GM21786 (cell line): ENCODE measurements around the gene ALK.
"Not testable (repeated sequence)": the region's sequence is repeated elsewhere in the genome, so short reads cannot be mapped to it uniquely, and the experiment has no call there.

Experiments used
- ATAC-seq: cut with Tn5 transposase; IDR thresholded peaks from one replicate; pipeline ENCODE4 v1.9.1; 2021; ENCODE audit not compliant: unreplicated experiment

ALK gene

GRCh38 chr2:29262681-29263260 is 658.6 kb downstream of the ALK start:
- ATAC-seq: no peak

GRCh38 chr2:29261003-29261402 is 660.4 kb downstream of the ALK start:
- ATAC-seq: no peak

DNA sequence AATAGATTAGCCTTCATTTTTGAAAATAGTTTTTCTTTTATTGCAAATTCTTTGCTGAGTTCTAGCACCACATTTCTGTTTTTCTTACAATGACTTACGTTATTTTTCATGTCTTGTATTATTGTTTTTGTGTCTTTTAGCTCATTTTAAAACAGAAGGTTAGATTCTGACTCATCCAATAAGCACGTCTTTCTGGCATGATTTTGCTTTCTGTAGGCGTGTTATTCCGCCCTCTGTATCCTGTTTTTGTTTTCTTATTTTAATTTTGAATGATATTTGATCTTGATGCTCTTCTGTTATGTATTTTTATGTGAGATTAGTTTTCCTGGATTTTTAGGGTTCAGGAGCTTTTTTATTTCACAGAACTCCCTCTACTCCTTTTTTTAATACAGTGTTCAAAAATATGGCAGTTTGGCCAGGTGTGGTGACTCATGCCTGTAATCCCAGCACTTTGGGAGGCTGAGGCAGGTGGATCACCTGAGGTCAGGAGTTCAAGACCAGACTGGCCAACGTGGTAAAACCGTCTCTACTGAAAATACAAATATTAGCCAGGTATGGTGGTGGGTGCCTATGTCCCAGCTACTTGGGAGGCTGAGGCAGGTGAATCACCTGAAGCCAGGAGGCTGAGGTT is 661.1 kb downstream of the ALK start:
- ATAC-seq: no peak

GRCh38 chr2:29259221-29259620 is 662.2 kb downstream of the ALK start:
- ATAC-seq: no peak

- no peak for ATAC-seq
Observed at GRCh38 chr2:29255004-29255403, 666.4 kb downstream of the ALK start.

DNA sequence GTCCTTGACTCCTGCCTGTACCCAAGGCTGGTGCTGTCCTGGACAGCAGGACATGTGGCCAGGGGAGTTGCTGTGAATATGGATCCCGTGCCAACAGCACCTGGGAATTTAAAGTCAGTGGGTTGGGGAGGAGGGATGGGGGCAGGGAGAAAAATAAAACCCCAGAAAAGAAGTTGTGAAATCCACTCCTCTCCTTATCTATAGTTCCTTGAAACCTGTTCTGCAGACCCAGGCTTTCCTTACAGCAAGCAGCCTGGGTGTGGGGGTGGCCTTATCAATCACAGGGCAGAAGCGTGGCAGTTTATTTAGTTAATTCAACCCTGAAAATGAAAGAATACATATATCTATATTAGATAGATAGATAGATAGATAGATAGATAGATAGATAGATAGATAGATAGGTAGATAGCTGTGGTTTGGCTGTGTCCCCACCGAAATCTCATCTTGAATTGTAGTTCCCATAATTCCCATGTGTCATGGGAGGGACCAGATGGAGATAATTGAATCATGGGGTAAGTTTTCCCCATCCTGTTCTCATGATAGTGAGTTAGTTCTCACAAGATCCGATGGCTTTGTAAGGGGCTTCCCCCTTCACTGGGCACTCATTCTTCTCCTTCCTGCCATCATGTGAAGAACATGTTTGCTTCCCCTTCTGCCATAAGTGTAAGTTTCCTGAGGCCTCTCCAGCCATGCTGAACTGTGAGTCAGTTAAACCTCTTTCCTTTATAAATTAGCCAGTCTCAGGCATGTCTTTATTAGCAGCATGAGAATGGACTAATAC is 667.7 kb downstream of the ALK start:
- ATAC-seq: not testable (repeated sequence)

DNA sequence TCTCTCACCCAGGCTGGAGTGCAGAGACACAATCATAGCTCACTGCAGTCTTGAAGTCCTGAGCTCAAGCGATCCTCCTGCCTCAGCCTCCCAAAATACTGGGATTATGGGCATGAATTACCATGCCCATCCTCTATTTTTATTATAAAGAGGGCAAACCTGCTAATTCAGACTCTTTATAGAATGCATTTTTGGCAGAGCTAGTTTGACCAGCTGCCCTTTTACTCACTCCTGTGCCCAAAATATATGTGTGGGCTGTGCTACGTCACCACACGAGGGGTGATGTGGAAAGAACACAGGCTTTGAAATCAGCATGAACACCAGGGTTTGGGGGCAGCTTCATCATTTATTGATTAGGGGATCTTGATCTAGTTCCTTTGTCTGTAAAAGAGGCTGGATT is 668.4 kb downstream of the ALK start:
- no peak for ATAC-seq

DNA sequence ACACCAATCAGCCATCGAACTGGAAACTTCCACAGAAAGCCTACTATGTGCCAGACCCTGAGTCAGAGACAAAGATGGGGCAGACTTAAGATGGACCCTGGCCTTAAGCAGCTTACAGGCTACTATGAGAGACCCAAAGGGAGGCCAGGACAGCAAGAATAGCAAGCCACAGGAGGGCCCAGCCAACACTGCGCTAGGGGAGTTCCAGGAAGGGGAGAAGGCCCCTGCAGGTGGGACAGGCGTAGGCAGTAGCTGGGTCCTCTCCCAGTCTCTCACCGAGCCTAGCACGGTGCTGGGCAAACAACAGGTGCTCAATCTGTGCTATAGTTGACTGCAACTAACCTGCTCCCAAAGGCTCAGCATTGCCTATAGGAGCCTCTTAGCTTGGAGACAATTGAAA is 670.0 kb downstream of the ALK start:
- ATAC-seq: no peak

- no peak for ATAC-seq
Observed at GRCh38 chr2:29250977-29251376, 670.4 kb downstream of the ALK start.

GRCh38 chr2:29249666-29250253 is 671.6 kb downstream of the ALK start:
- no peak for ATAC-seq

- no peak for ATAC-seq
Observed at GRCh38 chr2:29247336-29247914, 674.0 kb downstream of the ALK start.

DNA sequence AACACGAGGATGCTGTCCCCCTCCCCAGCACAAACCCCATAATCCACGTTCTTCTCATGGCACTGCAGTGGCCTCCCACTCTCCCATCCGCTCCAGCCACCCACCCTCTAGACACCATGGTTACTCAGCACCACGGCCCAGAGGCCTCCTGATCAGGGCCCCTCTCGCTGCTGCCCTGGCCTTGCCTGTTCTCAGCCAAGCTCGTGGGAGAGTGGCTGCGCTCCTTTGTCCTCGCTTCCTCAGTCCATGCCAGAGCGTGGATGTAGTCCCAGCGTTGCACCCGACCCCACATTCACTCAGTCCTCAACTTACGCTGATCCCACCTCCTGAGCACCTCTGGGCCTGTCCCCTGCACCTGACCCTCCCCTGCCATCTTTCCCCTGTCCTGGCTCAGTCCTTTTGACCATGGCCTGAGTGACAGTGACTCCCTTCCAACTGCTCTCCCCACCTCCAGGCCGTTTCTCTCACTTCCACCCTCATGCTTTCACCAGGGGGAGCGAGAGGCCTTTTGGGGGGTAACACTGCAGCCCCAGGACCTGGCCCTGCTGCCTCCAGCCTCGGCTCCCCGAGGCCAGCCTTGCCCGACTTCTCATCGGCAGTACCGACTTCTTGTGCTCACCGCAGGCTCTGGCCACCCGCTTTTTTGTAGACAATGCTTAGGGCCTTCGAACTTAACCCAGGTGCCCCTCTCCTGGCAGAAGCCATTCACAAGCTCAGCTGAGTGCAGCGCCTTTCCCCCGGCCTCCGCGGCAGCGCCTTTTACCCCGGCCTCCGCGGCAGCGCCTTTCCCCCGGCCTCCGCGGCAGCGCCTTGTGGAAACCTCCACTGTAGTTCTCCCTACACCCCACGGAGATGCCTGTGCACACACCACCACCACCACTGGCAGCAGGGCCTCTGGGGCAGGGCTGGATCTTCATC is 674.7 kb downstream of the ALK start:
- no peak for ATAC-seq

DNA sequence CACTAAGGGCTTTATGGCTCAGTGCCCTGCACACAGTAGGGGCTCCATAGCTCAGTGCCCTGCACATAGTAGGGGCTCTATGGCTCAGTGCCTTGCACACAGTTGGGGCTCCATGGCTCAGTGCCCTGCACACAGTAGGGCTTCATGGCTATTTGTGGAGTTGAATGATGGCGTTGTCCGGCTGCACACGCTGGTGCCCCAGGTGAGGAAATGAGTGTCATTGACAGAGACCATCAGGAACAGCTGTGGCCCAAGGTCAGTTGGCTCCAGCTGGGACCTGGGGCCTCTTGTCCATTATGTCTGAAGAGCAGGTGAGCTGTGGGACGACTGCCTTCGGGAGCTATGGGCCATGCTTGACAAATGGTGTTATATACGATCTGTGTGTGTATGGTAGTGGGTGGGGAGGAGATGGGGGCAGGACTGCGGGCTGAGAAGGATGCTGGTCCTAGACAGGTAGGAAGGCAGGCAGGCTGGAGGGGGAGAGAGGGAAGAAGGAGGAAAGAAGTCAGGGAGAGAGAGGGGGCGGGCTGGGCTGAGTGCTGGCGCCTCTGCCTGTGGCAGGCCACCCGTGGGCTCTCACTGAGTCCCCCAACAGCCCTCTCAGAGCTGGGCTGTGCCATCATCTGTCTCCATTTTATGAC is 675.5 kb downstream of the ALK start:
- no peak for ATAC-seq

- not testable (repeated sequence) for ATAC-seq
Observed at GRCh38 chr2:29245035-29245741, 676.2 kb downstream of the ALK start.

GRCh38 chr2:29242621-29243375 is 678.6 kb downstream of the ALK start:
- no peak for ATAC-seq

DNA sequence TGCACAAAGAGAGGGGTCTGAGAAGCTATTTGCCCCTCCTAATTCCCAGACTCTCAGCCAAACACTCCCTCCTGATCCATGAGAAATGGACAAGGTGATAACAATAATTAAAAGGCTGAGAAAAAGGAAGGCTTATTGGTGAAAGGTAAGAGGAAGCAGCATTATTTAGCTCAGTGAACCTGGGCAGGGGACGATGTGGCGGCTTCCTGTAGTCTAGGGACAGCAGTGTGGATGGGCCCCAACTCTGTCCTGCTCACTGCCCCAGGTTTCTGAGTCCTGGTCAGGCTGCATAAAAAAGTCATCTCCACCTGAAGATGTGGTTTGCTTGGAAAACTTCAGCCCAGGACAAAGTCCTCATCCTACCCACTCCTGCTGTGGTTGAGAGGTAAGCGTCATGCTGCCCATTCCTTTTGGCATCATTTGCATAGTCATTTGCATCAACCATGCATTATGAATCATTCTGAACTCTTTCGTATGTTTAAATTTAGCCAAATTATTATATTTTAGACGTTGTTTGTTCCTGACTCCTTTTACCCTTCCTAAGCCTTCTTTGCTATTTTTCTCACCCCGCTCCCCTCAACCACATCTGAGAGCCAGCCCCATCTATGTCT is 679.3 kb downstream of the ALK start:
- ATAC-seq: no peak

DNA sequence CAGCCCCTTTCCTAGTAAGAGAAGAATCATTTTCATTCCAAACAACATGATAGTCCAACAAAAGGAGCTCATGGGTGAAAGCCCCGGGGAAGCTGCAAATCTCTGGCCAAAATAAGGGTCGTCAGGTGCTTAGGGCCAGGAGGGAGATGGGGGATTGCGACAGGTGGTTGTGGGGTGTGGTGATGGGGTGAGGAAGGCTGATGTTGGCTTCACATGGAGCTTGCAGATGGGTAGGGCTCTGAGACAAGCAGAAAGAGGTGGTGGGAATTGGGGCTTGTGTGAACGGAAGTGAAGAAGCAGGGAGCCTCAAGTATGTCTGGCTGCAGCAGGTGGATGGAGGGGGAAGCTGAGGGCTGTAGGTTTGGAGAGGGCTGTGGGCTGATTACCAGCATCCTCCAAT is 680.0 kb downstream of the ALK start:
- ATAC-seq: no peak

DNA sequence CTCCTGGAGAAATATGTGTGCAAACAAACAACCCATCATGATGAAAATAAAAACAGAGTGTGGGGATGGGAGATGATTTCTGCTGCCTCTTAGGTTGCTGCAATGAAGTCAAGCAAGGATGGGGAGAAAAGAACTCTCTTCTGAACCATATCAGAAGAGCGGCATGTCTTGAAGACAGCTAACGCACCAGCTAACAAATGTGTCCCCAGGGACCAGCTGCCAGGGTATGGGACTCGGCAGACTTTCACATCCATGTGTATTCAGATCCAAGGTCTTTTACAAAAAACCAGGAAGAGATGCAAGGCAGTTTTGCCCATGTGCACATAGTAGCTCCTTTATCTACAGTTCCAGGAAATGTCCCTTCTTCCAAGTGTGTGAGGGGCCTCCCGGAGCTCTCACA is 680.8 kb downstream of the ALK start:
- no peak for ATAC-seq
